ENCODE results near the gene AGPS.
"Not testable (repeated sequence)": the region's sequence is repeated elsewhere in the genome, so short reads cannot be mapped to it uniquely, and the experiment has no call there.

DNA sequence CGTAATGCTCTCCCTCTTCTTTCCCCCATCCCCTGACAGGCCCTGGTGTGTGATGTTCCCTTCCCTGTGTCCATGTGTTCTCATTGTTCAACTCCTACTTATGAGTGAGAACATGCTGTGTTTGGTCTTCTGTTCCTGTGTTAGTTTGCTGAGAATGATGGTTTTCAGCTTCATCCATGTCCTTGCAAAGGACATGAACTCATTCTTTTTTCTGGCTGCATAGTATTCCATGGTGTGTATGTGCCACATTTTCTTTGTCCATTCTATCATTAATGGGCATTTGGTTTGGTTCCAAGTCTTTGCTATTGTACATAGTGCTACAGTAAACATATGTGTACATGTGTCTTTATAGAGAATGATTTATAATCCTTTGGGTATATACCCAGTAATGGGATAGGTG, 24.6 kb upstream of the AGPS start:
- not testable (repeated sequence) for TF ChIP-seq POLR2AphosphoS5, POLR2A, EP300 (IDR thresholded peaks at IDR 0.05)
- TF ChIP-seq, protein P1, sequence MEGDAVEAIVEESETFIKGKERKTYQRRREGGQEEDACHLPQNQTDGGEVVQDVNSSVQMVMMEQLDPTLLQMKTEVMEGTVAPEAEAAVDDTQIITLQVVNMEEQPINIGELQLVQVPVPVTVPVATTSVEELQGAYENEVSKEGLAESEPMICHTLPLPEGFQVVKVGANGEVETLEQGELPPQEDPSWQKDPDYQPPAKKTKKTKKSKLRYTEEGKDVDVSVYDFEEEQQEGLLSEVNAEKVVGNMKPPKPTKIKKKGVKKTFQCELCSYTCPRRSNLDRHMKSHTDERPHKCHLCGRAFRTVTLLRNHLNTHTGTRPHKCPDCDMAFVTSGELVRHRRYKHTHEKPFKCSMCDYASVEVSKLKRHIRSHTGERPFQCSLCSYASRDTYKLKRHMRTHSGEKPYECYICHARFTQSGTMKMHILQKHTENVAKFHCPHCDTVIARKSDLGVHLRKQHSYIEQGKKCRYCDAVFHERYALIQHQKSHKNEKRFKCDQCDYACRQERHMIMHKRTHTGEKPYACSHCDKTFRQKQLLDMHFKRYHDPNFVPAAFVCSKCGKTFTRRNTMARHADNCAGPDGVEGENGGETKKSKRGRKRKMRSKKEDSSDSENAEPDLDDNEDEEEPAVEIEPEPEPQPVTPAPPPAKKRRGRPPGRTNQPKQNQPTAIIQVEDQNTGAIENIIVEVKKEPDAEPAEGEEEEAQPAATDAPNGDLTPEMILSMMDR (IDR thresholded peaks at IDR 0.05) = not testable (repeated sequence)

Measured in gastroesophageal sphincter (tissue), 3 donors.